Tibial artery (tissue), 4 donors: Measurements from ENCODE around the gene JMJD7.

Experiments used
- DNase-seq, 2 donors: peaks; one replicate each; pipeline ENCODE4 v3.0.0-alpha.2; 2019
- H3K27ac ChIP-seq, 2 donors: fragments of 200-600 bp; sonication (generic) in 1 of 2; 1 replicate in 1 of 2; 2 replicates in 1 of 2; pipeline ENCODE4 v1.5.1; 2018 to 2019; ENCODE audit warnings: mild to moderate bottlenecking in 1 of 2
- H3K27me3 ChIP-seq, 2 donors: fragments of 200-600 bp; sonication (generic) in 1 of 2; one replicate each; pipeline versions ENCODE4 v1.5.1 to v1.6.0; 2016 to 2019
- H3K36me3 ChIP-seq, 3 donors: fragments of 200-600 bp; sonication (generic) in 2 of 3; one replicate each; pipeline ENCODE4 v1.5.1; 2016 to 2019; ENCODE audit warnings: mild to moderate bottlenecking in 2 of 3
- H3K4me1 ChIP-seq, 4 donors: fragments of 200-600 bp; sonication (generic) in 2 of 4; 1 replicate in 3 of 4; 2 replicates in 1 of 4; pipeline ENCODE4 v1.5.1; 2016 to 2019
- H3K4me3 ChIP-seq, 2 donors: fragments of 200-600 bp; sonication (generic) in 1 of 2; 1 replicate in 1 of 2; 2 replicates in 1 of 2; pipeline ENCODE4 v1.5.1; 2018 to 2019; ENCODE audit warnings: mild to moderate bottlenecking in 2 of 2
- H3K9me3 ChIP-seq, 3 donors: fragments of 200-600 bp; sonication (generic) in 1 of 3; one replicate each; pipeline ENCODE4 v1.5.1; 2016 to 2019
- CTCF ChIP-seq, 2 experiments: fragments of 200-600 bp in 1 of 2; fragments of 450-650 bp in 1 of 2; IDR thresholded peaks; one replicate each; pipeline ENCODE4 v1.5.1; 2017 to 2019; ENCODE audit warnings: antibody characterized with exemption in 2 of 2, mild to moderate bottlenecking in 1 of 2, moderate library complexity in 1 of 2
- intact Hi-C: fragments of 100-400 bp; cut with DNase I; formaldehyde crosslinking; loops from one replicate; pipeline ENCODE4 v1.15.0; 2023; ENCODE audit warnings: low total_unique reads

The JMJD7 gene

GRCh38 chr15:41782371-41783282 is 45.3 kb upstream of the JMJD7 start:
- intact Hi-C loops = no loop called here

DNA sequence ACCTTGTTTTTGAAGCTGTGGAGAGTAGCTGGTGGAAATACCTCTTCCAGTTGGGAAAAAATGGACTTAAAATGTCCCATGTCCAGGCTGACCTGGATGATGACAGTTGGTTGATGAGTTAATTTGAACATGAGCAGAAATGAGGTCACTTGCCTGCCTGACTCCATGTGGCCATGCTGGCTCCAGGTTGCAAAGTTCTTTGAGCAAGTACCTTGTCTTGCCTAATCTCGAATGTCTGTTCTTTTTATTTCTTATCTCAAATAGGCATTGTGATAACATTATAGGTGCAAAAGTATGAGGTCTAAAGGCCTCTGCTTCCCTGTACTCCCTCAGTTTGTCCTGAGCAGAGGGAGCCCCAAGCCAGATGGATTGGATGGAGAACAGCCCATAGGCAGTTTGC is 44.6 kb upstream of the JMJD7 start:
- TF ChIP-seq CTCF (IDR thresholded peaks at IDR 0.05) = no peak
- no peaks in the 10 kb centered on the region for H3K27me3 ChIP-seq
- H3K27ac ChIP-seq = no peak overlapping the region
- intact Hi-C loops = no loop called here
- no peaks in the 10 kb centered on the region for H3K36me3 ChIP-seq
- H3K9me3 ChIP-seq = no peaks in the 10 kb centered on the region
- no peak overlapping the region for H3K4me3 ChIP-seq
- DNase-seq = no peak
- H3K4me1 ChIP-seq = peaks cover 0 to 17% (median 8%) of the 10 kb centered on the region in 4 donors

More at GRCh38 chr15:41782371-41783282, 45.3 kb upstream of the JMJD7 start:
- Histone ChIP-seq H3K4me3 (no peak overlapping the region), H3K36me3 (no peaks in the 10 kb centered on the region), H3K27me3 (no peaks in the 10 kb centered on the region), H3K27ac (no peak overlapping the region), H3K9me3 (no peaks in the 10 kb centered on the region), H3K4me1 (peaks cover 0 to 23% (median 11%) of the 10 kb centered on the region in 4 donors)
- DNase-seq = no peak
- TF ChIP-seq CTCF (IDR thresholded peaks at IDR 0.05) = no peak

DNA sequence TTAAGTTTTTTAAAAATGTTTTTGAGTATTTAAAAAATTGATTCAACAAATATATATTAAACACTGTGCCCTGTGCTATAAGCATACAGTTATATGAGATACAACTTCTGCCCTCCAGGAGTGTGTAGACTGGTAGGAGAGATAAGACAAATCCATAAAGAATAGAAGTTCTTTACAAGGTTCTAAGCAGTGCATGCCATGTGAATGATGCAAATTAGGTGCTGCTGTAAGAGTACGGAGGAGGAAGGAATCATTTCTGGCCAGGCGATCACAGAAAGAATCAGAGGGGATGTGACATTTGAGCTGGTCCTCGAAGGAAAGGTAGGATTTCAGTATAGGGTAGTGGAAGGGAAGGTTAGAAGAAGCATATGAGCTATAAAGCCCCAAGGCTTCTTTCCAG is 39.6 kb upstream of the JMJD7 start:
- Histone ChIP-seq H3K9me3 (no peaks in the 10 kb centered on the region), H3K27me3 (no peaks in the 10 kb centered on the region), H3K36me3 (no peaks in the 10 kb centered on the region), H3K4me1 (peaks cover 0 to 40% (median 20%) of the 10 kb centered on the region in 4 donors), H3K27ac (no peak overlapping the region), H3K4me3 (no peak overlapping the region)
- no peak for DNase-seq
- intact Hi-C loops = no loop called here
- no peak for TF ChIP-seq CTCF (IDR thresholded peaks at IDR 0.05)

GRCh38 chr15:41789236-41789635 is 38.7 kb upstream of the JMJD7 start:
- Histone ChIP-seq H3K9me3 (no peaks in the 10 kb centered on the region), H3K27me3 (no peaks in the 10 kb centered on the region), H3K4me1 (peaks cover 0 to 40% (median 20%) of the 10 kb centered on the region in 4 donors), H3K27ac (no peak overlapping the region), H3K36me3 (no peaks in the 10 kb centered on the region), H3K4me3 (no peak overlapping the region)
- DNase-seq = no peak
- intact Hi-C loops = no loop called here
- no peak for TF ChIP-seq CTCF (IDR thresholded peaks at IDR 0.05)

DNA sequence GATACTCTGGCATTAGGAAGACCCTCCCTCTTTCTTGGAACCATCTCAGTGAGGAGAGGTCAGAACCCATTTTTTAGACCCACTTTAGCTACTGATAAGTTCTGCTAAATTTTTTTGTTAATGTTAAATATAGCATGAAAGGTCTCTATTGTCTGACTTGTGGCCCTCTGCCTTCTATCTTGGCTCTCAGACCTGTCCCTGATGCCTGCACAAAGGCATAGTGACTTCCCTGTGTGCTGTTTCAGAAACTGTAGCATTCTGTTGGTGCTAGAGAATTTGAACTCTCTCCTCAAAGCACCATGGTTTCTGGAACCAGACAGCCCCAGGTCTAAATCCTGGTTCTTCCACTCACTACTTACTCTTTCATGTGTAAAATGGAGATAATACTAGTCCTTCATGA is 38.2 kb upstream of the JMJD7 start:
- no peak for DNase-seq
- no peak for TF ChIP-seq CTCF (IDR thresholded peaks at IDR 0.05)
- Histone ChIP-seq H3K9me3 (no peaks in the 10 kb centered on the region), H3K36me3 (no peaks in the 10 kb centered on the region), H3K4me3 (no peak overlapping the region), H3K27me3 (no peaks in the 10 kb centered on the region), H3K27ac (no peak overlapping the region), H3K4me1 (peaks cover 0 to 42% (median 20%) of the 10 kb centered on the region in 4 donors)
- intact Hi-C loops = no loop called here
